ENCODE results near the gene ATXN1.

The ATXN1 gene

GRCh38 chr6:16503241-16503775 is 258.0 kb downstream of the ATXN1 start:
- ATAC-seq, result no peak
- Mint-ChIP-seq H3K4me3 (no peak overlapping the region), H3K4me1 (peaks cover 49% of the 10 kb centered on the region), H3K27me3 (no peaks in the 10 kb centered on the region), H3K9me3 (peaks cover 8% of the 10 kb centered on the region), H3K27ac (no peak overlapping the region), H3K36me3 (ENCODE audit: low read depth) (peaks cover 14% of the 10 kb centered on the region)
- DNase-seq, result no peak

DNA sequence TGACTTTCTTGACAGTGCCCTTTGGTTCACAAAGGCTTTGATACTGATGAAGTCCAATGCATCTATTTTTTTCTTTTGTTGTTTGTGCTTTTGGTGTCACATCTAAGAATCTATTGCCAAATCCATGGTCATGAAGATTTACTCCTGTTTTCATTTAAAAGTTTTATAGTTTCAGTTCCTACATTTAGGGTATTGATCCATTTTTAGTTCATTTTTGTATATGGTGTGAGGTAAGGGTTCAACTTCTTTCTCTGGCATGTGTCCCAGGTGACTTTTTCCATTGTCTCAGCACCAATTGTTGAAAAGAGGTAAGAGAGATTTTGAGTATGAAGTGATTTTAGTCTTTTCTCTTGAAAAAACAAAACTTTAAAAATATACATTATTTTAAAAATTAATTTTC is 262.3 kb downstream of the ATXN1 start:
- peaks cover 15% of the 10 kb centered on the region for H3K36me3 Mint-ChIP-seq (ENCODE audit: low read depth)
- H3K27me3 Mint-ChIP-seq, result no peaks in the 10 kb centered on the region
- no peak overlapping the region for H3K27ac Mint-ChIP-seq
- ATAC-seq, result no peak
- no peak for DNase-seq
- H3K9me3 Mint-ChIP-seq, result peaks cover 8% of the 10 kb centered on the region
- peaks cover 56% of the 10 kb centered on the region for H3K4me1 Mint-ChIP-seq
- no peak overlapping the region for H3K4me3 Mint-ChIP-seq

DNA sequence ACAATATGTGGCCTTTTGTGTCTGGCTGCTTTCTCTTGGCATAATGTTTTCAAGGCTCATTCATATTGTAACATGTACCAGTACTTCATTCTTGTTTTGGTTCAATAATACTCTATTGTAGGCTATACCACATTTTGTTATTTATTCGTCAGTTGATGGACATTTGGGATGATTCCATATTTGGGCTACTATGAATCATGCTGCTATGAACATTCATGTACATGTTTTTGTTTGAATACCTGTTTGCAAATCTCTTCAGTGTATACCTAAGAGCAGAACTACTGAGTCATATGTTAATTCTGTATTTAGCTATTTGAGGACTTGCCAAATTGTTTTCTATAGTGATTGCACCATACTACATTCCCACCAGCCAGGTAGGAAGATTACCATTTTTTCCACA is 263.0 kb downstream of the ATXN1 start:
- Mint-ChIP-seq H3K4me1 (peaks cover 57% of the 10 kb centered on the region), H3K9me3 (peaks cover 8% of the 10 kb centered on the region), H3K27me3 (no peaks in the 10 kb centered on the region), H3K36me3 (ENCODE audit: low read depth) (peaks cover 15% of the 10 kb centered on the region), H3K4me3 (no peak overlapping the region), H3K27ac (peak overlapping the region; percentile 9)
- ATAC-seq, result no peak
- no peak for DNase-seq

DNA sequence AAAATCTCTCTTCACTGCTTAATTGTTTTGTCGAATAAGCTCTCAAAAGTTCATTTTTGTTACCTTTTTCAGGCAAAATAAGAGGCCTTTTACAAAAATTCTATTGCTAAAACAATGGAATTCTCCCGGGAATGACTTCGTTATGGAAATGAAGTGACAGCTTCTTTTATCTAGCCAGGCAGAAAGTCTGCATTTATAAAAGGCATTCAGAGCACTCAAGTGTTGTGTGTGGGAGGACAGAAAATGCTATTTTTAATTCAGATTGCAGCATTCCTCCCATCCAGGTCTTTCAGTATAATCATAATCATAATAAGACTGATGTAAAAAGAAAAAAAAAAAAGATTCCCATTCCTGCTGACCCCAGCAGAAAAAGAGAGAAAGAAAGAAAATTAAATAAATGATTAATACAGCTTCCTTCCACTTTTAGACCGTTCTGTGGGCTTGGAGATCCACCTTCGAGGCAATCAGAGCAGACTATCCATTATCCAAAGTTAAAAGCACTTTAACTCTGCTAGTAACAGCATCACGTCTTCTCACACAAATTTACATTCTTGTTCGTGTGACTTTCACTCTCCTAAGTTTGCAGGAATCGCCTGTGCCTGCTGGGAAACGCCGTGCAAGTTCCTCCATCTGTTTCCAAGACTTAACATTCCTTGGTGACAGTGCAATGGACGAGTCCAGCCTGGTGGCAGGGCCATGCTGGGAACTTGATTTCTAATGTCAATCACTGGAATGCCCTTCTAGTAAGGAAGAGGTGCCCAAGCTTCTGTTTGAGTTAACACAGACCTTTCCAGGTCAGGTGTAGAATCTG is 264.1 kb downstream of the ATXN1 start:
- H3K27ac Mint-ChIP-seq, result no peak overlapping the region
- H3K9me3 Mint-ChIP-seq, result peaks cover 8% of the 10 kb centered on the region
- ATAC-seq (no peak), DNase-seq (no peak)
- no peak overlapping the region for H3K4me3 Mint-ChIP-seq
- peaks cover 15% of the 10 kb centered on the region for H3K36me3 Mint-ChIP-seq (ENCODE audit: low read depth)
- no peaks in the 10 kb centered on the region for H3K27me3 Mint-ChIP-seq
- peaks cover 59% of the 10 kb centered on the region for H3K4me1 Mint-ChIP-seq

- Mint-ChIP-seq H3K4me3 (no peak overlapping the region), H3K36me3 (ENCODE audit: low read depth) (peaks cover 10% of the 10 kb centered on the region), H3K9me3 (peaks cover 8% of the 10 kb centered on the region), H3K27me3 (no peaks in the 10 kb centered on the region), H3K4me1 (peaks cover 61% of the 10 kb centered on the region), H3K27ac (no peak overlapping the region)
- ATAC-seq (no peak), DNase-seq (no peak)
These were observed 265.1 kb downstream of the ATXN1 start for GRCh38 chr6:16496210-16496609.

DNA sequence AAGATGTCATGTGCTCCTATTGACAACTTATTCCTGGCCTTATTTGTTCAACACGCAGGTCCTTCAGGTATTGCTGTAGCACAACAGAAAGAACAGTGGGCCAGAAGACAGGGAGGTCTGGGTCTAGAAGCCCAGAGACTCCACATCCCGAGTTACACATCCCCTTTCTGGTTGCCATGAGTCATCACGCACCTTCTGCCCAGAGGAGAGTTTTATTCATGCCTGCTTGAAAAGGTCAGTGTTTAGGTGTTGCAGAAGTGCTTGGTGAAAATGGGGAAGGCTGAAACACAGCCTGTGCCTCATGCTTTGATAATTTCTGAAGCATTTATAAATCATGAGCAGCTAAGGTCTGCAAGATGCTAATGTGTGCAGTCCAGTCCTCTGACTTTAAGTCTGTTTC is 266.5 kb downstream of the ATXN1 start:
- Mint-ChIP-seq H3K4me3 (no peak overlapping the region), H3K4me1 (peaks cover 64% of the 10 kb centered on the region), H3K27ac (peak overlapping the region; percentile 64), H3K9me3 (peaks cover 8% of the 10 kb centered on the region), H3K36me3 (ENCODE audit: low read depth) (peaks cover 7% of the 10 kb centered on the region), H3K27me3 (no peaks in the 10 kb centered on the region)
- ATAC-seq, result peak; percentile 91
- peak; percentile 34 for DNase-seq

- DNase-seq (no peak), ATAC-seq (no peak)
- no peaks in the 10 kb centered on the region for H3K9me3 Mint-ChIP-seq
- no peak overlapping the region for H3K4me3 Mint-ChIP-seq
- peaks cover 73% of the 10 kb centered on the region for H3K4me1 Mint-ChIP-seq
- H3K36me3 Mint-ChIP-seq (ENCODE audit: low read depth), result peaks cover 4% of the 10 kb centered on the region
- H3K27ac Mint-ChIP-seq, result no peak overlapping the region
- H3K27me3 Mint-ChIP-seq, result no peaks in the 10 kb centered on the region
These were observed 267.5 kb downstream of the ATXN1 start for GRCh38 chr6:16493802-16494201.

DNA sequence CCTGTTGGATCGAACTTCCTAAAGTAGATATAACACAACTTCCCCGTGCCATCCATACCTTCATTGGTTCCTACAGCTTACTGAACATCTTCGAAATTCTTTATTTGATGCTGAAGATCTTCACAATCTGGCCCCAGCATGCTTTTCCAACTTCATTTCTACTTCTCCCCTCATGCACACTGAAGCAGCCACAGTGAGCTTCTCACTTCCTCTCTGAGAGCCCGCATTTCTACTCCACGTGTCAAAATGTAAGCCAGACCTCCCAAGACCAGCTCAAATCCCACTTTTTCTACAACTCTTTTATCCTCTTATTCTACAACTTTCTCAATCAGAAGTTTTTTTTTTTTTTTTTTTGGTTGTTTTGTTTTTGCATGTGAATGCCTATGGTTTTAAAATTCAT is 268.1 kb downstream of the ATXN1 start:
- Mint-ChIP-seq H3K4me3 (no peak overlapping the region), H3K27ac (peak overlapping the region; percentile 15), H3K27me3 (no peaks in the 10 kb centered on the region), H3K36me3 (ENCODE audit: low read depth) (peaks cover 2% of the 10 kb centered on the region), H3K9me3 (no peaks in the 10 kb centered on the region), H3K4me1 (peaks cover 77% of the 10 kb centered on the region)
- no peak for DNase-seq
- no peak for ATAC-seq

DNA sequence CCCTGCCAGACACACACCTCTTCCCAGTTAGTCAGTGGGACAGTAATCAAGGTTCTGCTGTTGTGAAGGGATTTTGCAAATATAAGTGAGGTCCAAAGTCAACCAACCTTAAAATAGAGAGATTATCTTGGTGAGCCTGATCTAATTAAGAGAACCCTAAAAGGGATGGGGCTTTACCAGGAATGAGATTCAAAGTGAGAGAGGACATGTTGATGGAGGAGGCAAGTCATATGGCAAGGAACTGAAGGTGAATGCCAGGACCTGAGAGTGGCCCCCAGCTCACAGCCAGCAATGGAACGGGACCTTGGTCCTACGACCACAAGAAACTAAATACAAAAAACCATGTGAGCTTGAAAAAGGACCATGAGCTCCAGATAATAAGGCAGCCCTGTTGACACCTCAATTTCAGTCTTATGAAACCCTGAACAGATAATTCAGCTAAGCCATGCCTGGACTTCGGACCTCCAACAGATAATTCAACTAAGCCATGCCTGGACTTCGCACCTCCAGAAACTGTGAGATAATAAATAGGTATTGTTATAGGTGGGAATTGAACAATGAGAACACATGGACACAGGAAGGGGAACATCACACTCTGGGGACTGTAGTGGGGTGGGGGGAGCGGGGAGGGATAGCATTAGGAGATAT is 269.5 kb downstream of the ATXN1 start:
- H3K36me3 Mint-ChIP-seq (ENCODE audit: low read depth), result no peaks in the 10 kb centered on the region
- H3K27ac Mint-ChIP-seq, result no peak overlapping the region
- no peak overlapping the region for H3K4me3 Mint-ChIP-seq
- H3K27me3 Mint-ChIP-seq, result no peaks in the 10 kb centered on the region
- DNase-seq (no peak), ATAC-seq (no peak)
- H3K4me1 Mint-ChIP-seq, result peaks cover 83% of the 10 kb centered on the region
- no peaks in the 10 kb centered on the region for H3K9me3 Mint-ChIP-seq

DNA sequence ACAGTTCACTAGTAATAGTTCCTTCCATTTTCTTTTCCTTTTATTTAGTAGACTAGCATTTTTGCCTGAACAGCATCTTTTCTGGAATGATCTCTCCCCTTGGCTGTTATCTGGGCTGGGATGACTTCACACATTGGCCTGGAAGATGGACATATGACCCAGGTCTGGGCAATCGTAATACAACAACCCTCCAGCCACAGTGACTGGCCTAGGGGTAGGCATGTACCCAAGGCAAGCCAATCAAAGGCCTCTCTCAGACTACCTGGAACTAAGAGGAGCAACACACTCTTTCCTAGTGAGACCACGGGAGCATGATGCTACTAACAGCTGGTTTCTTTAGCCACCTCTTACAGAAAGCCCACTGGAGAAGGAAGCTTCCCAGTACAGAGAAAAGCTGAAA is 270.6 kb downstream of the ATXN1 start:
- H3K27ac Mint-ChIP-seq, result peak overlapping the region; percentile 59
- H3K4me3 Mint-ChIP-seq, result peak overlapping the region; percentile 2
- no peaks in the 10 kb centered on the region for H3K9me3 Mint-ChIP-seq
- DNase-seq, result no peak
- no peaks in the 10 kb centered on the region for H3K27me3 Mint-ChIP-seq
- peak; percentile 39 for ATAC-seq
- H3K4me1 Mint-ChIP-seq, result peaks cover 83% of the 10 kb centered on the region
- peaks cover 6% of the 10 kb centered on the region for H3K36me3 Mint-ChIP-seq (ENCODE audit: low read depth)

- H3K36me3 Mint-ChIP-seq (ENCODE audit: low read depth), result peaks cover 14% of the 10 kb centered on the region
- H3K27ac Mint-ChIP-seq, result peak overlapping the region; percentile 94
- H3K27me3 Mint-ChIP-seq, result no peaks in the 10 kb centered on the region
- H3K4me3 Mint-ChIP-seq, result no peak overlapping the region
- H3K4me1 Mint-ChIP-seq, result peaks cover 83% of the 10 kb centered on the region
- ATAC-seq (no peak), DNase-seq (no peak)
- H3K9me3 Mint-ChIP-seq, result no peaks in the 10 kb centered on the region
These were observed 272.4 kb downstream of the ATXN1 start for GRCh38 chr6:16488813-16489212.

GRCh38 chr6:16487996-16488674 is 273.1 kb downstream of the ATXN1 start:
- peaks cover 84% of the 10 kb centered on the region for H3K4me1 Mint-ChIP-seq
- ATAC-seq, result peak; percentile 12
- peak overlapping the region; percentile 94 for H3K27ac Mint-ChIP-seq
- peaks cover 19% of the 10 kb centered on the region for H3K36me3 Mint-ChIP-seq (ENCODE audit: low read depth)
- peak overlapping the region; percentile 35 for H3K4me3 Mint-ChIP-seq
- no peaks in the 10 kb centered on the region for H3K9me3 Mint-ChIP-seq
- DNase-seq, result no peak
- H3K27me3 Mint-ChIP-seq, result no peaks in the 10 kb centered on the region

GRCh38 chr6:16486661-16487060 is 274.6 kb downstream of the ATXN1 start:
- ATAC-seq, result no peak
- no peaks in the 10 kb centered on the region for H3K27me3 Mint-ChIP-seq
- peak overlapping the region; percentile 66 for H3K4me3 Mint-ChIP-seq
- peaks cover 21% of the 10 kb centered on the region for H3K36me3 Mint-ChIP-seq (ENCODE audit: low read depth)
- no peaks in the 10 kb centered on the region for H3K9me3 Mint-ChIP-seq
- DNase-seq, result peak; percentile 49
- peaks cover 92% of the 10 kb centered on the region for H3K4me1 Mint-ChIP-seq
- peak overlapping the region; percentile 94 for H3K27ac Mint-ChIP-seq

- H3K27ac Mint-ChIP-seq, result peak overlapping the region; percentile 94
- H3K36me3 Mint-ChIP-seq (ENCODE audit: low read depth), result peaks cover 21% of the 10 kb centered on the region
- H3K4me3 Mint-ChIP-seq, result peak overlapping the region; percentile 39
- peaks cover 86% of the 10 kb centered on the region for H3K4me1 Mint-ChIP-seq
- H3K9me3 Mint-ChIP-seq, result no peaks in the 10 kb centered on the region
- H3K27me3 Mint-ChIP-seq, result no peaks in the 10 kb centered on the region
- no peak for DNase-seq
- peak; percentile 42 for ATAC-seq
These were observed 277.9 kb downstream of the ATXN1 start for GRCh38 chr6:16483315-16483875.
